ENCODE measurements around the gene CDH1.
"Not testable (repeated sequence)": the region's sequence is repeated elsewhere in the genome, so short reads cannot be mapped to it uniquely, and the experiment has no call there.

Gene CDH1

GRCh38 chr16:68737046-68737729 is at the start of gene CDH1:
Gene CDH1 (plus strand): TSS chr16:68737292. CDS start chr16:68737416, 124 bp downstream.
- DNase-seq: peak; percentile 66

GRCh38 chr16:68689921-68690320 is 47.2 kb upstream of the CDH1 start:
- no peak for DNase-seq

DNA sequence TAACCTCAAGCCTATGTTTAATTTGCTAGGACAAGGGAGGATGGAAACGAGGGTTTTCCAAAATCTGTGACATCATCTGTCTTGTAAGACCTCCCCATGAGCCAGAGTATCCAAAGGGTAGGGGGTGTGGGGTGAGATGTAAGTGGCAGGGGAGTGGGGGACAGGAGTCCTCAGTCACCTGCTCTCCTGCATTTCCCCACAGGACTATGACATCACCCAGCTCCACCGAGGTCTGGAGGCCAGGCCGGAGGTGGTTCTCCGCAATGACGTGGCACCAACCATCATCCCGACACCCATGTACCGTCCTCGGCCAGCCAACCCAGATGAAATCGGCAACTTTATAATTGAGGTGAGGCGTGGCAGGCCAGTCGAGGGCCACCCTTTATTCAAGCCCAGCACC is 41.5 kb upstream of the CDH1 start:
- DNase-seq: no peak

DNA sequence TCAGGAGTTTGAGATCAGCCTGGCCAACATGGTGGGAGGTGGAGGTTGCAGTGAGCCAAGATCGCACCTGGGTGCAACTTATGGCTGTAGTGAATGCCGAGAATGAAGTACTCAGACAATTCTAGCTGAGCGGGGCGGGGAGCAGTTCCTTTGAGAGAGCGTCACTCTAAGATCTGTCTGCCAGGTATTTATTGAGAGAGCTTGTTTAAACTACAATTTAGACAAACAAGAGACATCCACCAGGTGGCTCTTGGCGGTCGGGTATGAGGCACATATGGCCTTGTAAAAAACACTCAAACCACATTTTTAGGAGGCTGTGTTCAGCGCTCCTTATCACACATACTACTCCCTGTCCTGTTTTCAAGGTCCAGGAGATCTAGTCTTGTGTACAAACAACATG is 40.6 kb upstream of the CDH1 start:
- DNase-seq: no peak

- no peak for DNase-seq
Observed at GRCh38 chr16:68698091-68698490, 39.0 kb upstream of the CDH1 start.

GRCh38 chr16:68700120-68700519 is 37.0 kb upstream of the CDH1 start:
- no peak for DNase-seq

- no peak for DNase-seq
Observed at GRCh38 chr16:68700831-68701230, 36.3 kb upstream of the CDH1 start.

DNA sequence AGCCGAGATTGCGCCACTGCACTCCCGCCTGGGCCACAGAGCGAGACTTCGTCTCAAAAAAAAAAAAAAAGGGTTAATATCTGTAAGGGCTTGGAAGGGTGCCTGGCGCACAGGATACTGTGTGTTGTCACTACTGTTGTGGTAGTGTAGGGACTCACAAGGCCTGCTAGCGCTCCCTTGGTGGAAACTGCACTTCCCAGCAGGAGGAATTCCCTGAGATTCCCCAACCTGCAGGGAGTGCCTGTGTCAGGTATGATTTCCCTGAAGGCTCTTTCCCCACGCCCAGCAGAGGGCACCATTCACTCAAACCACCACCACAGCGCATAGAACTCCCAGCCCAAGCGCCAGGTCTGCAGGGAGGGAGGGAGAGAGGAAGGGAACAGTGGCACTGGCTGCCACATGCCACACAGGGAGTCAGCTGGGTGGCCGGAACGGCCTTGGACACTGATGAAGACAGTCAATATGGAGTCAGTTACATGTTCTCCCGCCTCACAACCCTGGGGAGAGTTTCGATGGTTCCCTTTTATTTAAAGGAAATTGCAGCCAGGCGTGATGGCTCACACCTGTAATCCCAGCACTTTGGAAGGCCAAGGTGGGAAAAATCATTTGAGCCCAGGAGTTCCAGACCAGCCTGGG is 32.7 kb upstream of the CDH1 start:
- DNase-seq: peak; percentile 86

DNA sequence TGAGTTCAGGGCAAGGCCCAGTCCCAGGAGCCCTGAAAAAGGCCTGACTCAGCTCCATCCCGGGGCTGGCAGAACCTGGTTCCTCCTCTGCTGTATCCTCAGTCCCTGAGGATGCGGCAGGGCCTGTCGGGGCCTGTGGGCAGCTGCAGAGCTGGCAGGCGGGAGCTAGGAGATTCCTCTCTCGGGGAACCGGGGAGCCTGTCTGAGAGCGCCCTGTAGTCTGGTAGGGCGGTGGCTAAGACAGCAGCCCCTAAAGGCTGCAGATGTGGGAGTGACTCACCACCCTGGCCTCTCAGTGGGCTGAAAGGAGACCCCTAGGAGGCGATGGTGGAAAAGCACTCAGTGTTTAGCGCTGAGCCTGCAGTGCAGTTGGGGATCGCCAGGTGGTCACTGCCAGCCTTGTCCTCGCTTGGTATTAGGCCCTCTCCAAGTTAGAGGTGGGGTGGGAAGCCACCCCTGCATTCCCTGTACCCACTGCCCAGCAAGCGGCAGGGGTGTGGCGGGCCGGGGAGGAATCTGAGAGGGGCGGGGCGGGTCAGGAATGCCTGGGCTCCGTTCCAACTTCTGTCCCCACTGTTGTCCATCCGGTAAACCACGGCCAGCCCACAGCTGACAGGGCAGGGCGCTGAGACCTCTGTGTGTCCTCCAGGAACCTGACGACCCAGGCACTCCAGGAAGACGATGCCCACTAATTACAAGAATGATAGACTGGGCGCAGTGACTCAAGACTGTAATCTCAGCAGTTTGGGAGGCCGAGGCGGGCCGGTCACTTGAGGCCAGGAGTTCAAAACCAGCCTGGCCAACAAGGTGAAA is 29.5 kb upstream of the CDH1 start:
- no peak for DNase-seq

GRCh38 chr16:68710211-68710610 is 26.9 kb upstream of the CDH1 start:
- DNase-seq: no peak

GRCh38 chr16:68711421-68712139 is 25.5 kb upstream of the CDH1 start:
- no peak for DNase-seq

DNA sequence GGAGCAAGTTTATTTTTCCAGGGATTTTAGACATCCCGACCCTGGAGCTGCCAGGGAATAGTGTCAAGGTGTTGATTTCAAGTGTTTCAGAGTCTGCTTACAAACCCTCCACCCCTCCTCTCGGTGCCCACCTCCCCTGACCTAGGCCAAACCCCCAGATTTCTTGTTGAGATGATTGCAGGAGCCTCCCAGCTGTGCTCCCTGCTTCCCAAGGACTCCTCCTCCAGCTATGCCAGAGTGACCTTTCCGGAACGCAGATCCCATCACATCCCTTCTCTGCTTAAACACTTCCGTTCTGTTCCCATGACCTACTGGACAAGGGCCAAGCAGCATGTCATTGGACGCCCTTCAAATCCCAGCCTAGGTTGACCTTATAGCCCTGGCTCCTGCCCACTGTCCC is 23.7 kb upstream of the CDH1 start:
- no peak for DNase-seq

GRCh38 chr16:68715471-68715870 is 21.6 kb upstream of the CDH1 start:
- DNase-seq: no peak

DNA sequence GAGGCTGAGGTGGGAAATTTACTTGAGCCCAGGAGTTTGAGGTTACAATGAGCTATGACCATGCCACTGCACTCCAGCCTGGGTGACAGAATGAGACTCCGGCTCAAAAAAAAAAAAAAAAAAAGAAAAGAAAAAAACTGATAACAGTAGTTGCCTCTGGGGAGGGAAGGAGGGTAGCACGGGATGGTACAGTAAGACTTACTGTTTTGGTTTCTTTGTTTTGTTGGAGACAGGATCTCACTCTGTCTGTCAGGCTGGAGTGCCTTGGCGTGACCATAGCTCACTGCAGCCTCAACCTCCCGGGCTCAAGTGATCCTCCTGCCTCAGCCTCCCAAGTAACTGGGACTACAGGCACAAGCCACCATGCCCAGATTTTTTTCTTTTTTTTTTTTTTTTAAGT is 20.6 kb upstream of the CDH1 start:
- not testable (repeated sequence) for DNase-seq

- no peak for DNase-seq
Observed at GRCh38 chr16:68717684-68718083, 19.4 kb upstream of the CDH1 start.

GRCh38 chr16:68718590-68718989 is 18.5 kb upstream of the CDH1 start:
- DNase-seq: no peak

DNA sequence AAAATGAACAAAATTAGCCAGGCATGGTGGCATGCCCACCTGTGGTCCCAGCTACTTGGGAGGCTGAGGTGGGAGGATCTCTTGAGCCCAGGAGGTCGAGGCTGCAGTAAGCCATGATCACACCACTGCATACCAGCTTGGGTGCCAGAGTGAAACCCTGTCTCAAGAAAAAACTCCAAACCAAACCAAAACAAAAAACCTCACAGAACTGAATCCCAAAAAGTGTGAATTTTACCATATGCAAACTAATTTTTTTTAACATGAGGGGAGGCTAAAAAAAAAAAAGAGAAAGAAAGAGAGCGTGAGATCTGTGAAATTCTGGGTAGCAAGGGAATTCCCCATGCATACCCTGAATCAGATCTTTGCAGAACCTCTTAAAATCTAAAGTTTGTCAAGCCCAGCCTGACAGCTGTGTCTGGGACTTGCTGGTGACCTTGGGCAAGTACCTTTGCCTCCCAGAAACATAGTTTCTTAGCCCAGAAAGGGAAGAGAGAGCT is 17.1 kb upstream of the CDH1 start:
- no peak for DNase-seq

- DNase-seq: no peak
Observed at GRCh38 chr16:68722119-68723024, 14.7 kb upstream of the CDH1 start.

DNA sequence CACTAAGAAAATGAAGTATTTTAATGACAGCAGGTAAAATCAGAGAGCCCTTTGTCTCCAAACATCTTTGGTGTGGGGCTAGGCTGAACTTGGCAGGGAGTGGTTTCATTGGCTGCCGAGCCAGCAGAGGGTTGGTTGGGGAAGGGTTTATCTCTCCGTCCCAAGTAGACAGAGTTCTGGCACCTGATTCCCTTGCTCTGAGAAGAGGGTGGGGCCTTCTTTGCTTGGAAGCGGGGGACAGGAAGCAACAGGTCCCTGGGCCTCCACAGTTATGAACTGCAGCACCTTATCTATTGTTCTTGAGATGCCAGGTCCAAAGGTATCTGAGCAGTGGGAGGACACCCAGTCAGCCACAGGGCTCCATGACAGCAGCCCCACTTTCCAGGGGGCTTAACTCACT is 12.3 kb upstream of the CDH1 start:
- DNase-seq: no peak

DNA sequence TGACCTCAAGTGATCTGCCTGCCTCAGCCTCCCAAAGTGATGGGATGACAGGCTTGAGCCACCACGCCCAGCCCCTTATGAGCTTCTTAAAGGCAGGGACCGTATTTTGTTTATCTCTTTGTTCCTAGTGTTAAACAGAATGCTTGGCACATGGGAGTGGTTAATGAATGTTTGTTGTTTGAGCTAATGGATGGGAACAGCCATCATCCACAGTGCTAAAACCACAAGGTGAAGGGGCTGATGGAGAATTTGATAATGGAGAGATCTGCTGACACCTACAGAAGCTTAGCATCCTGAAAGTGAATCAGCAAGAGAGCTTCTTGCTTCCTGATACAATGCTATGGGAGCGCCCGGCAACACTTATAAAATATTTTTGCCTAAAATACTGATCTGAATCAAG is 8.6 kb upstream of the CDH1 start:
- no peak for DNase-seq

GRCh38 chr16:68731637-68732036 is 5.5 kb upstream of the CDH1 start:
- no peak for DNase-seq

- DNase-seq: peak; percentile 19
Observed at GRCh38 chr16:68732042-68732680, 4.9 kb upstream of the CDH1 start.

Data from NCI-H2107 (cell line).